ENCODE data around the gene GTPBP8. TPM values are rescaled to one million over a fixed set of nuclear protein-coding genes. Genes with fewer than 3 reads are reported as not detected.
"Not testable (repeated sequence)": the region's sequence is repeated elsewhere in the genome, so short reads cannot be mapped to it uniquely, and the experiment has no call there.

GTPBP8 gene
- total and polyA plus RNA-seq, 3 donors from 2014 or later: 37.7 to 50.7 (median 39.3) TPM

- H3K27me3 ChIP-seq: no peaks in the 10 kb centered on the region
- TF ChIP-seq POLR2A (IDR thresholded peaks at IDR 0.05) (no peak), CTCF (IDR thresholded peaks at IDR 0.05) (peak; percentile 62 to 77 (median 75))
- H3K36me3 ChIP-seq (ENCODE audit: low read depth, missing control alignments): no peaks in the 10 kb centered on the region
- no peaks in the 10 kb centered on the region for H3K4me1 ChIP-seq
- H3K9me3 ChIP-seq: no peaks in the 10 kb centered on the region
- 77 to 79% methylated on average over 5 of the region's 6 CpGs for WGBS, 2 donors
- no peak overlapping the region for H3K27ac ChIP-seq
- DNase-seq: peak; percentile 53
- no peak overlapping the region for H3K4me3 ChIP-seq
- intact Hi-C loops (cut with DNase I; ENCODE audit: low total_unique reads): no loop called here
Observed at GRCh38 chr3:113035387-113035982, 44.7 kb downstream of the GTPBP8 start.

DNA sequence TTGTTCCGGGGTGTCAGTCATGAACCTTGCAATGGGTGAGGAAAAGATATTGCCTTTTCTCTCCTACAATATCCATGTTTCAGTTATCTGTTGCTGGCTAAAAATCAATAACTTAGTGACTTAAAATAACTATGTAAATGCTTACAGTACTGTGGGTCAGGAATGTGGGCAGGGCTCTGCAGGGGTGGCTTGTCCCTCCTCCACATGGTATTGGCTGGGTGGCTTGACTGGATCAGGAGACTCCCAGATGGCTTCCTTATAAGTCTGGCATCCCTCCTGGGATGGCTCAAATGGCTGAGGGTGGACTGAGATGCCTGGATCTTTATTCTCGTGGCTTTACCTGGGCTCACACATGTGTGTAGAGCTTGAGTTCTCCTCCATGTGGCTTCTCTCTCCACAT lies 47.5 kb downstream of the GTPBP8 start:
- TF ChIP-seq POLR2A (IDR thresholded peaks at IDR 0.05): no peak
- TF ChIP-seq CTCF (IDR thresholded peaks at IDR 0.05): no peak
- Histone ChIP-seq H3K4me3 (no peak overlapping the region), H3K27ac (no peak overlapping the region), H3K9me3 (no peaks in the 10 kb centered on the region), H3K27me3 (no peaks in the 10 kb centered on the region), H3K4me1 (no peaks in the 10 kb centered on the region), H3K36me3 (ENCODE audit: low read depth, missing control alignments) (no peaks in the 10 kb centered on the region)
- WGBS, 2 donors: 91 to 94% methylated on average over 2 of the region's 2 CpGs
- intact Hi-C loops (cut with DNase I; ENCODE audit: low total_unique reads): no loop called here
- DNase-seq: no peak

GRCh38 chr3:113039546-113039945 lies 48.8 kb downstream of the GTPBP8 start:
- intact Hi-C loops (cut with DNase I; ENCODE audit: low total_unique reads): no loop called here
- Histone ChIP-seq H3K9me3 (no peaks in the 10 kb centered on the region), H3K27ac (no peak overlapping the region), H3K4me3 (no peak overlapping the region), H3K4me1 (no peaks in the 10 kb centered on the region), H3K36me3 (ENCODE audit: low read depth, missing control alignments) (no peaks in the 10 kb centered on the region), H3K27me3 (no peaks in the 10 kb centered on the region)
- 95 to 100% methylated on average over 4 to 5 of the region's 5 CpGs for WGBS, 2 donors
- DNase-seq: no peak
- TF ChIP-seq CTCF (IDR thresholded peaks at IDR 0.05): no peak

DNA sequence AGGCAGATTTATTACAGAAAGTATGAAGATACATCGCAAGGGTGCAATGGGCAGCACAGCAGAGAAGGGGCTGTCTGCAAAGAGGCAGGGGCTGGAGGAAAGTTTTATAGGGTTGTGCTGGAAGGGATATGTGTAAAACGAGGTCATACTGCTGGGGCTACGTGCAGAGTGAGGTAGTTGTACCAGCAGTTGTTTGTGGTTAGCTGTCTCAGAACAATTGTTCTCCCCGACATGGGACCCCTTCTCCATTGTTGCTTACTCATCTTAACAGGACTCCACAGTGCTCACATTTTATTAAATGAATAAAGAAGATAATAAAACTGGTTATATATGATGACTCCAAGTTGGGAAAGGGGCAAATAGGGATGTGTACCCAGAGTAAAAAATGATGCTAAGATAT lies 49.4 kb downstream of the GTPBP8 start:
- intact Hi-C loops (cut with DNase I; ENCODE audit: low total_unique reads): no loop called here
- DNase-seq: no peak
- no peak overlapping the region for H3K27ac ChIP-seq
- H3K9me3 ChIP-seq: no peaks in the 10 kb centered on the region
- H3K4me3 ChIP-seq: no peak overlapping the region
- H3K27me3 ChIP-seq: no peaks in the 10 kb centered on the region
- no peak for TF ChIP-seq CTCF (IDR thresholded peaks at IDR 0.05)
- no peak for TF ChIP-seq POLR2A (IDR thresholded peaks at IDR 0.05)
- no peaks in the 10 kb centered on the region for H3K4me1 ChIP-seq
- 89 to 94% methylated on average over 4 of the region's 4 CpGs for WGBS, 2 donors
- no peaks in the 10 kb centered on the region for H3K36me3 ChIP-seq (ENCODE audit: low read depth, missing control alignments)

GRCh38 chr3:113043686-113044085 lies 52.9 kb downstream of the GTPBP8 start:
- no peak overlapping the region for H3K27ac ChIP-seq
- TF ChIP-seq CTCF (IDR thresholded peaks at IDR 0.05) (no peak), POLR2A (IDR thresholded peaks at IDR 0.05) (no peak)
- DNase-seq: no peak
- no peaks in the 10 kb centered on the region for H3K27me3 ChIP-seq
- intact Hi-C loops (cut with DNase I; ENCODE audit: low total_unique reads): no loop called here
- H3K9me3 ChIP-seq: no peaks in the 10 kb centered on the region
- WGBS, 2 donors: 83 to 85% methylated on average over 2 of the region's 2 CpGs
- no peaks in the 10 kb centered on the region for H3K4me1 ChIP-seq
- no peak overlapping the region for H3K4me3 ChIP-seq
- no peaks in the 10 kb centered on the region for H3K36me3 ChIP-seq (ENCODE audit: low read depth, missing control alignments)

DNA sequence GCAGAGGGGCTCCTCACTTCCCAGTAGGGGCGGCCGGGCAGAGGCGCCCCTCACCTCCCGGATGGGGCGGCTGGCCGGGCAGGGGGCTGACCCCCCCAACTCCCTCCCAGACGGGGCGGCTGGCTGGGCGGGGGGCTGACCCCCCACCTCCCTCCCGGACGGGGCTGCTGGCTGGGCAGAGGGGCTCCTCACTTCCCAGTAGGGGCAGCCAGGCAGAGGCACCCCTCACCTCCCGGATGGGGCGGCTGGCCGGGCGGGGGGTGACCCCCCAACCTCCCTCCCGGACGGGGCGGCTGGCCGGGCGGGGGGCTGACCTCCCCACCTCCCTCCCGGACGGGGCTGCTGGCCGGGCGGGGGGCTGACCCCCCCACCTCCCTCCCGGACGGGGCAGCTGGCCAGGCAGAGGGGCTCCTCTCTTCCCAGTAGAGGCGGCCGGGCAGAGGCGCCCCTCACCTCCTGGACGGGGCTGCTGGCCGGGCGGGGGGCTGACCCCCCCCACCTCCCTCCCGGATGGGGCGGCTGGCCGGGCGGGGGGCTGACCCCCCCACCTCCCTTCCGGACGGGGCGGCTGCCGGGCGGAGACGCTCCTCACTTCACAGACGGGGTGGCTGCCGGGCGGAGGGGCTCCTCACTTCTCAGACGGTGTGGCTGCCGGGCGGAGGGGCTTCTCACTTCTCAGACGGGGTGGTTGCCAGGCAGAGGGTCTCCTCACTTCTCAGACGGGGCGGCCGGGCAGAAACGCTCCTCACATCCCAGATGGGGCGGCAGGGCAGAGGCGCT lies 55.6 kb downstream of the GTPBP8 start:
- H3K27me3 ChIP-seq; H3K4me3 ChIP-seq; intact Hi-C loops (cut with DNase I; ENCODE audit: low total_unique reads); H3K27ac ChIP-seq; H3K36me3 ChIP-seq (ENCODE audit: low read depth, missing control alignments); H3K4me1 ChIP-seq; DNase-seq; H3K9me3 ChIP-seq: not testable (repeated sequence)
- 72 to 88% methylated on average over 2 to 8 of the region's 55 CpGs for WGBS, 2 donors
